Lung (tissue), 12 donors: ENCODE data around the gene SCYGR6. TPM values are rescaled to one million over a fixed set of nuclear protein-coding genes. Genes with fewer than 3 reads are reported as not detected.

Experiments used
- ATAC-seq: fragments of 200-7000 bp; cut with Tn5 transposase; one replicate; pipeline ENCODE4 v1.9.1; 2020; ENCODE audit warnings: moderate number of reproducible peaks; ENCODE audit not compliant: insufficient read depth, low FRiP score
- DNase-seq, 3 donors: peaks; one replicate each; pipeline ENCODE4 v3.0.0-alpha.2; 2013 to 2017
- H3K27ac ChIP-seq, 2 donors: one replicate each; pipeline ENCODE4 v1.5.1; 2013; ENCODE audit warnings: mild to moderate bottlenecking in 2 of 2, moderate library complexity in 2 of 2, control low read depth in 1 of 2, inconsistent platforms in 1 of 2, low read depth in 1 of 2, low read length in 1 of 2
- H3K27me3 ChIP-seq, 3 donors: one replicate each; pipeline ENCODE4 v1.5.1; 2013; ENCODE audit warnings: low read length in 2 of 3; ENCODE audit not compliant: control insufficient read depth in 3 of 3, insufficient read depth in 3 of 3
- H3K36me3 ChIP-seq, 4 donors: one replicate each; pipeline ENCODE4 v1.5.1; 2013; ENCODE audit warnings: low read length in 4 of 4, mild to moderate bottlenecking in 1 of 4, moderate library complexity in 1 of 4; ENCODE audit not compliant: control insufficient read depth in 4 of 4, insufficient read depth in 4 of 4
- H3K4me1 ChIP-seq, 5 donors: one replicate each; pipeline ENCODE4 v1.5.1; 2013; ENCODE audit warnings: low read length in 5 of 5, mild to moderate bottlenecking in 2 of 5, moderate library complexity in 1 of 5; ENCODE audit not compliant: control insufficient read depth in 5 of 5, insufficient read depth in 5 of 5
- H3K4me3 ChIP-seq: one replicate; pipeline ENCODE4 v1.5.1; 2013; ENCODE audit warnings: mild to moderate bottlenecking, control low read depth, moderate library complexity
- H3K9ac ChIP-seq, 2 donors: one replicate each; pipeline ENCODE4 v1.5.1; 2013; ENCODE audit warnings: low read length in 2 of 2, control low read depth in 1 of 2; ENCODE audit not compliant: insufficient read depth in 1 of 2
- H3K9me3 ChIP-seq, 4 donors: one replicate each; pipeline ENCODE4 v1.5.1; 2013; ENCODE audit warnings: low read length in 3 of 4, mild to moderate bottlenecking in 1 of 4, moderate library complexity in 1 of 4; ENCODE audit not compliant: control insufficient read depth in 4 of 4, insufficient read depth in 3 of 4
- WGBS, 2 donors: extraction: QIAGEN DNeasy Blood & Tissue Kit; methylation state at CpG; one replicate each; pipeline ENCODE4 v1.1.7; 2013; 5-methylcytosine and 5-hydroxymethylcytosine counted together
- polyA plus RNA-seq, 2 donors: library from polyadenylated mRNA; stranded (reverse); fragments of 200-250 nt; gene quantifications; one replicate each; pipeline ENCODE4 v1.2.1, GENCODE V29; 2013
- total RNA-seq, 2 donors: library from RNA; depleted of rRNA in 1 of 2; stranded (reverse); fragments of >200 nt in 1 of 2; gene quantifications; one replicate each; pipeline ENCODE4 v1.2.1, GENCODE V29; 2014 to 2021
- TF ChIP-seq, protein P1 (sequence below): IDR thresholded peaks from 2 replicates; pipeline ENCODE4 v1.5.1; 2012; ENCODE audit warnings: mild to moderate bottlenecking; ENCODE audit errors: control extremely low read depth, extremely low read depth
- donor health status: control.
- donor health status: control.
- donor health status: Bipolar disorder and iron deficiency.
- donor health status: healthy.
- donor health status: DM: yes; HTN: yes; CAD: no.

SCYGR6 gene
- total and polyA plus RNA-seq, 4 donors: not detected

DNA sequence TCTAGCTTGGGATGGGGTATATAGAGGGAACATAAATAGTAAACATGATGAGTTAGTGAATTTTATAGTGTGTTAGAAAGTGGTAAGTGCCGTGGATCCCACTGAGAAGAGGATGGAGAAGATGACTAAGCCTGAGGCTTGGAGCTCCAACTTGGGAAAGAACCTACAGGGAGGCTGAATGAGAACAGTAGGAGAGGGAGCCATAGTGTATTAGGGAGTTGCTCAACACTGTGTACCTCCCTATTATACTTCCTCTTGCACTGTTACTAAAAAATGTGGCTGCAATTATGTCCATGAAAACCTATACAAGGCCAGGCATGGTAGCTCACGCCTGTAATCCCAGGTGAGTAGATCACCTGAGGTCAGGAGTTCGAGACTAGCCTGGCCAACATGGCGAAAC, 3.9 kb downstream of the SCYGR6 start:
- Histone ChIP-seq H3K9me3 (no peaks in the 10 kb centered on the region), H3K4me3 (no peak overlapping the region), H3K4me1 (peaks cover 0 to 8% (median 0%) of the 10 kb centered on the region in 5 donors), H3K27ac (no peak overlapping the region), H3K27me3 (no peaks in the 10 kb centered on the region), H3K36me3 (no peaks in the 10 kb centered on the region), H3K9ac (no peak overlapping the region)
- 90 to 92% methylated on average over 4 of the region's 4 CpGs for WGBS, 2 donors
- ATAC-seq (no peak), DNase-seq (no peak)
- TF ChIP-seq, protein P1, sequence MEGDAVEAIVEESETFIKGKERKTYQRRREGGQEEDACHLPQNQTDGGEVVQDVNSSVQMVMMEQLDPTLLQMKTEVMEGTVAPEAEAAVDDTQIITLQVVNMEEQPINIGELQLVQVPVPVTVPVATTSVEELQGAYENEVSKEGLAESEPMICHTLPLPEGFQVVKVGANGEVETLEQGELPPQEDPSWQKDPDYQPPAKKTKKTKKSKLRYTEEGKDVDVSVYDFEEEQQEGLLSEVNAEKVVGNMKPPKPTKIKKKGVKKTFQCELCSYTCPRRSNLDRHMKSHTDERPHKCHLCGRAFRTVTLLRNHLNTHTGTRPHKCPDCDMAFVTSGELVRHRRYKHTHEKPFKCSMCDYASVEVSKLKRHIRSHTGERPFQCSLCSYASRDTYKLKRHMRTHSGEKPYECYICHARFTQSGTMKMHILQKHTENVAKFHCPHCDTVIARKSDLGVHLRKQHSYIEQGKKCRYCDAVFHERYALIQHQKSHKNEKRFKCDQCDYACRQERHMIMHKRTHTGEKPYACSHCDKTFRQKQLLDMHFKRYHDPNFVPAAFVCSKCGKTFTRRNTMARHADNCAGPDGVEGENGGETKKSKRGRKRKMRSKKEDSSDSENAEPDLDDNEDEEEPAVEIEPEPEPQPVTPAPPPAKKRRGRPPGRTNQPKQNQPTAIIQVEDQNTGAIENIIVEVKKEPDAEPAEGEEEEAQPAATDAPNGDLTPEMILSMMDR: no peak

DNA sequence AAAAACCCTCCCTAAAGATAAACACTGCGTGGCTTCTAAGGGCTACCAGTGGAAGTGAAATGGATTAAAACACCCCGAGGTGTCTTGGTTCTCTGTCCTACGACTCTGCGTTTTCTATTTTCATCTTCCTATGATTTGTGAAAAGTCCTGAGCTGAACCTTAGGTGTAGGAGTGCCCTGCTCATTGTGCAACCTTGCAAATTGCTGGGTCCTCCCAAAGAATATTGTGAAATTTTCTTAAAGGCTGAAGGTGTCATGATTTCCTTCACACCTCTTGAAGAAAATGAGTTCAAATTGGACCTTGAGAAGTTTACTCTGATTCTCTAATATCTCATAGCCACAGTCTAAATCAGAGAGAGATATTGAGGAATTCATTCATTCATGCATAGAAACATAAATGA, 4.9 kb downstream of the SCYGR6 start:
- Histone ChIP-seq H3K9ac (no peak overlapping the region), H3K36me3 (no peaks in the 10 kb centered on the region), H3K27me3 (no peaks in the 10 kb centered on the region), H3K4me1 (peaks cover 0 to 8% (median 0%) of the 10 kb centered on the region in 5 donors), H3K9me3 (no peaks in the 10 kb centered on the region), H3K27ac (no peak overlapping the region), H3K4me3 (no peak overlapping the region)
- no peak for DNase-seq
- TF ChIP-seq, protein P1: no peak
- no peak for ATAC-seq
- 81 to 83% methylated on average over 4 of the region's 4 CpGs for WGBS, 2 donors

DNA sequence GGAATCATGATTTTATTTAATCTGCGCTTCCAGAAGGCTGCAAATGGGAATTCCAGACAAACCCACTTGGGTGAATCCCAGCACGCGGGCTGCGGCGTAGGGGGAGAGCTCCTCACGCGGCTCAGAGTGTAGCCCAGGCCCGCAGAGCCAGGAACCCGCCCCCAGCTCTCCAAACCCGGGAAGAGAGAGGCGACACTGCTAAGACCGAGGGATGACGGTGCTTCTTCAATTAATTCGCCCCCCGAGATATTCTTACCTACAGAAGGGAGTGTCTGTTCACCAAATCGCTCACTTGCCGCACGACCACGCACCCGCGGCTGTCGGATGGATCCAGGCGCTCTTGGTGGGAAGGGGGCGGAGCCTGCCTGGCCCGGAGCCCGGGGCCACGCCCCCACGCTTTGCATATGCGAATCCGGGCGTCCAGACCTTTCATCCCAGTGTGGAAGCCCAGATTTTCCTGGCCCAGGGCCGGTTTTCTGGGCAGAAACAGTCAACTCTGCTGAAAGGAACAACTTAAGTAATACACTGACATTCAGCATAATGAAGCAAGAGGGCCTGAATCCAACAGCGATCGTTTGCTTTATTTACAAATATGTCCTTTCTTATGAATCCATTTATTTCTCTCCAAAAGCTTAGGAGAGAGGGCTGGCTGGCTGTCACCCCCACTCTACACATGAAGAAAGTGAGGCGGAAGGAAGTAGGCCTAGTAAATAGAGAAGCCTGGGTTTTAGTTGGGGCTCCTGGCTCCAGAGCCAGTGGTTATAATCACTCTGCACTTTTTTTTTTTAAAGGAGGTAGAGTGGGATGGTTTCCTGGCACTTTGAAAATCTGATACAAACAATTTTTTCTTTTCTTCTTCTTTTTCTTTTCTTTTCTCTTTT, 6.6 kb downstream of the SCYGR6 start, which contains the start of gene SLC19A3:
SLC19A3 (minus strand) TSS at position 342 of the 881 bp plus-strand sequence. CDS start 15,710 bp downstream, outside the sequence.
- Histone ChIP-seq H3K27me3 (no peaks in the 10 kb centered on the region), H3K36me3 (no peaks in the 10 kb centered on the region), H3K27ac (peak within 1 kb of the TSS in 1 of 2 donors; percentile 38), H3K9me3 (no peaks in the 10 kb centered on the region), H3K9ac (peak within 1 kb of the TSS in 1 of 2 donors; percentile 71), H3K4me1 (peaks cover 0 to 8% (median 0%) of the 10 kb centered on the region in 5 donors), H3K4me3 (peak within 1 kb of the TSS; percentile 4)
- peak; percentile 96 to 99 (median 99) for DNase-seq
- 6 to 7% methylated on average over 33 to 35 of the region's 35 CpGs for WGBS, 2 donors
- ATAC-seq: peak; percentile 87
- TF ChIP-seq, protein P1: no peak
